ENCODE results near the gene NPY5R. TPM values are rescaled to one million over a fixed set of nuclear protein-coding genes. Genes with fewer than 3 reads are reported as not detected.

The NPY5R gene
- total RNA-seq, 1 donor from 2014 or later: not detected

GRCh38 chr4:163353054-163353453 lies 9.4 kb downstream of the NPY5R start:
- no peak overlapping the region for H3K27ac Mint-ChIP-seq
- intact Hi-C loops (cut with micrococcal nuclease): no loop called here
- no peaks in the 10 kb centered on the region for H3K4me1 Mint-ChIP-seq
- H3K27me3 Mint-ChIP-seq: no peaks in the 10 kb centered on the region
- H3K9me3 Mint-ChIP-seq: no peaks in the 10 kb centered on the region
- DNase-seq: no peak
- H3K36me3 Mint-ChIP-seq (ENCODE audit: low read depth): no peaks in the 10 kb centered on the region
- H3K4me3 Mint-ChIP-seq: no peak overlapping the region

- no peak overlapping the region for H3K27ac Mint-ChIP-seq
- H3K4me1 Mint-ChIP-seq: no peaks in the 10 kb centered on the region
- intact Hi-C loops (cut with micrococcal nuclease): no loop called here
- no peak for DNase-seq
- no peaks in the 10 kb centered on the region for H3K9me3 Mint-ChIP-seq
- no peak overlapping the region for H3K4me3 Mint-ChIP-seq
- H3K36me3 Mint-ChIP-seq (ENCODE audit: low read depth): no peaks in the 10 kb centered on the region
- no peaks in the 10 kb centered on the region for H3K27me3 Mint-ChIP-seq
Observed at GRCh38 chr4:163356104-163356503, 12.4 kb downstream of the NPY5R start.

- Mint-ChIP-seq H3K27me3 (peaks cover 5% of the 10 kb centered on the region), H3K27ac (no peak overlapping the region), H3K4me1 (no peaks in the 10 kb centered on the region), H3K36me3 (ENCODE audit: low read depth) (no peaks in the 10 kb centered on the region), H3K9me3 (no peaks in the 10 kb centered on the region), H3K4me3 (no peak overlapping the region)
- intact Hi-C loops (cut with micrococcal nuclease): no loop called here
- DNase-seq: no peak
Observed at GRCh38 chr4:163367651-163368050, 24.0 kb downstream of the NPY5R start.

- Mint-ChIP-seq H3K27ac (no peak overlapping the region), H3K4me3 (no peak overlapping the region), H3K9me3 (no peaks in the 10 kb centered on the region), H3K27me3 (peaks cover 5% of the 10 kb centered on the region), H3K36me3 (ENCODE audit: low read depth) (no peaks in the 10 kb centered on the region), H3K4me1 (no peaks in the 10 kb centered on the region)
- no peak for DNase-seq
- intact Hi-C loops (cut with micrococcal nuclease): no loop called here
Observed at GRCh38 chr4:163372029-163372428, 28.3 kb downstream of the NPY5R start.

- H3K27ac Mint-ChIP-seq: no peak overlapping the region
- intact Hi-C loops (cut with micrococcal nuclease): no loop called here
Observed at GRCh38 chr4:163378661-163379060, 35.0 kb downstream of the NPY5R start.

GRCh38 chr4:163380703-163381102 lies 37.0 kb downstream of the NPY5R start:
- H3K9me3 Mint-ChIP-seq: no peaks in the 10 kb centered on the region

More at GRCh38 chr4:163378661-163379060, 35.0 kb downstream of the NPY5R start:
- H3K36me3 Mint-ChIP-seq (ENCODE audit: low read depth): no peaks in the 10 kb centered on the region
- H3K9me3 Mint-ChIP-seq: no peaks in the 10 kb centered on the region
- no peak overlapping the region for H3K4me3 Mint-ChIP-seq
- DNase-seq: no peak
- H3K27me3 Mint-ChIP-seq: no peaks in the 10 kb centered on the region
- no peaks in the 10 kb centered on the region for H3K4me1 Mint-ChIP-seq

GRCh38 chr4:163382178-163382869 lies 38.6 kb downstream of the NPY5R start:
- Mint-ChIP-seq H3K36me3 (ENCODE audit: low read depth) (no peaks in the 10 kb centered on the region), H3K27me3 (no peaks in the 10 kb centered on the region), H3K27ac (no peak overlapping the region), H3K4me3 (no peak overlapping the region), H3K9me3 (no peaks in the 10 kb centered on the region), H3K4me1 (no peaks in the 10 kb centered on the region)
- DNase-seq: no peak
- intact Hi-C loops (cut with micrococcal nuclease): no loop called here

More at GRCh38 chr4:163380703-163381102, 37.0 kb downstream of the NPY5R start:
- DNase-seq: no peak
- Mint-ChIP-seq H3K4me1 (no peaks in the 10 kb centered on the region), H3K4me3 (no peak overlapping the region), H3K27me3 (no peaks in the 10 kb centered on the region), H3K36me3 (ENCODE audit: low read depth) (no peaks in the 10 kb centered on the region), H3K27ac (no peak overlapping the region)
- intact Hi-C loops (cut with micrococcal nuclease): no loop called here

- no peaks in the 10 kb centered on the region for H3K9me3 Mint-ChIP-seq
- H3K36me3 Mint-ChIP-seq (ENCODE audit: low read depth): no peaks in the 10 kb centered on the region
- intact Hi-C loops (cut with micrococcal nuclease): no loop called here
- no peaks in the 10 kb centered on the region for H3K4me1 Mint-ChIP-seq
- H3K4me3 Mint-ChIP-seq: no peak overlapping the region
- H3K27ac Mint-ChIP-seq: no peak overlapping the region
- no peaks in the 10 kb centered on the region for H3K27me3 Mint-ChIP-seq
- no peak for DNase-seq
Observed at GRCh38 chr4:163384434-163384833, 40.7 kb downstream of the NPY5R start.

- H3K4me1 Mint-ChIP-seq: no peaks in the 10 kb centered on the region
- intact Hi-C loops (cut with micrococcal nuclease): no loop called here
- H3K27me3 Mint-ChIP-seq: no peaks in the 10 kb centered on the region
- no peak for DNase-seq
- no peak overlapping the region for H3K4me3 Mint-ChIP-seq
- H3K9me3 Mint-ChIP-seq: no peaks in the 10 kb centered on the region
- no peaks in the 10 kb centered on the region for H3K36me3 Mint-ChIP-seq (ENCODE audit: low read depth)
- no peak overlapping the region for H3K27ac Mint-ChIP-seq
Observed at GRCh38 chr4:163384926-163385325, 41.2 kb downstream of the NPY5R start.

- no peak for DNase-seq
- intact Hi-C loops (cut with micrococcal nuclease): no loop called here
- no peaks in the 10 kb centered on the region for H3K4me1 Mint-ChIP-seq
- H3K36me3 Mint-ChIP-seq (ENCODE audit: low read depth): no peaks in the 10 kb centered on the region
- H3K27ac Mint-ChIP-seq: no peak overlapping the region
- H3K9me3 Mint-ChIP-seq: no peaks in the 10 kb centered on the region
- H3K27me3 Mint-ChIP-seq: no peaks in the 10 kb centered on the region
- no peak overlapping the region for H3K4me3 Mint-ChIP-seq
Observed at GRCh38 chr4:163385466-163385865, 41.8 kb downstream of the NPY5R start.

GRCh38 chr4:163391756-163392155 lies 48.1 kb downstream of the NPY5R start:
- H3K4me3 Mint-ChIP-seq: no peak overlapping the region
- H3K27me3 Mint-ChIP-seq: peaks cover 2% of the 10 kb centered on the region
- H3K36me3 Mint-ChIP-seq (ENCODE audit: low read depth): no peaks in the 10 kb centered on the region
- H3K27ac Mint-ChIP-seq: no peak overlapping the region
- DNase-seq: no peak
- intact Hi-C loops (cut with micrococcal nuclease): no loop called here
- no peaks in the 10 kb centered on the region for H3K9me3 Mint-ChIP-seq
- H3K4me1 Mint-ChIP-seq: no peaks in the 10 kb centered on the region

GRCh38 chr4:163392328-163392727 lies 48.6 kb downstream of the NPY5R start:
- Mint-ChIP-seq H3K4me1 (no peaks in the 10 kb centered on the region), H3K27me3 (peaks cover 2% of the 10 kb centered on the region), H3K4me3 (no peak overlapping the region), H3K9me3 (no peaks in the 10 kb centered on the region), H3K36me3 (ENCODE audit: low read depth) (no peaks in the 10 kb centered on the region), H3K27ac (no peak overlapping the region)
- no peak for DNase-seq
- intact Hi-C loops (cut with micrococcal nuclease): no loop called here

GRCh38 chr4:163393471-163393870 lies 49.8 kb downstream of the NPY5R start:
- Mint-ChIP-seq H3K27me3 (peaks cover 2% of the 10 kb centered on the region), H3K4me1 (no peaks in the 10 kb centered on the region), H3K27ac (no peak overlapping the region)

GRCh38 chr4:163395055-163395454 lies 51.4 kb downstream of the NPY5R start:
- H3K36me3 Mint-ChIP-seq (ENCODE audit: low read depth): no peaks in the 10 kb centered on the region
- no peaks in the 10 kb centered on the region for H3K4me1 Mint-ChIP-seq
- no peak overlapping the region for H3K27ac Mint-ChIP-seq
- no peaks in the 10 kb centered on the region for H3K9me3 Mint-ChIP-seq
- no peak for DNase-seq
- intact Hi-C loops (cut with micrococcal nuclease): no loop called here
- no peak overlapping the region for H3K4me3 Mint-ChIP-seq
- peaks cover 2% of the 10 kb centered on the region for H3K27me3 Mint-ChIP-seq

More at GRCh38 chr4:163393471-163393870, 49.8 kb downstream of the NPY5R start:
- Mint-ChIP-seq H3K9me3 (no peaks in the 10 kb centered on the region), H3K4me3 (no peak overlapping the region), H3K36me3 (ENCODE audit: low read depth) (no peaks in the 10 kb centered on the region)
- intact Hi-C loops (cut with micrococcal nuclease): no loop called here
- no peak for DNase-seq

GRCh38 chr4:163395758-163396157 lies 52.1 kb downstream of the NPY5R start:
- Mint-ChIP-seq H3K36me3 (ENCODE audit: low read depth) (no peaks in the 10 kb centered on the region), H3K9me3 (no peaks in the 10 kb centered on the region), H3K4me3 (peak overlapping the region; percentile 17), H3K4me1 (no peaks in the 10 kb centered on the region), H3K27me3 (peaks cover 2% of the 10 kb centered on the region), H3K27ac (no peak overlapping the region)
- no peak for DNase-seq
- intact Hi-C loops (cut with micrococcal nuclease): no loop called here
